Activated CD8-positive, alpha-beta T cell treated with anti-CD3 and anti-CD28 coated beads for 36 hours (primary cell): ENCODE results near the gene VWA3B. TPM values are rescaled to one million over a fixed set of nuclear protein-coding genes. Genes with fewer than 3 reads are reported as not detected.
"Not testable (repeated sequence)": the region's sequence is repeated elsewhere in the genome, so short reads cannot be mapped to it uniquely, and the experiment has no call there.

Experiments used
- ATAC-seq: fragments of 200-7000 bp; cut with Tn5 transposase; one replicate; pipeline ENCODE4 v1.10.0; 2021; ENCODE audit warnings: mild to moderate bottlenecking, moderate library complexity
- CTCF ChIA-PET: fragments of 350-600 bp; sonication (Branson Sonifier 250); formaldehyde crosslinking; loops from one replicate; lab custom pipeline; 2021; ENCODE audit warnings: antibody characterized with exemption; lab: Charles Lee
- POLR2A ChIA-PET: fragments of 350-600 bp; sonication (Branson Sonifier 250); formaldehyde crosslinking; loops from one replicate; lab custom pipeline; 2021; ENCODE audit warnings: antibody characterized with exemption; lab: Charles Lee
- DNase-seq: peaks from one replicate; pipeline ENCODE4 v3.0.0-alpha.2; 2020
- H3K27ac Mint-ChIP-seq: one replicate; pipeline ENCODE4 v1.8.0; 2021; ENCODE audit warnings: mild to moderate bottlenecking, mixed read lengths
- H3K27me3 Mint-ChIP-seq: one replicate; pipeline ENCODE4 v1.8.0; 2021; ENCODE audit warnings: mixed read lengths
- H3K36me3 Mint-ChIP-seq: one replicate; pipeline ENCODE4 v1.8.0; 2021; ENCODE audit warnings: low read depth, mixed read lengths
- H3K4me1 Mint-ChIP-seq: one replicate; pipeline ENCODE4 v1.8.0; 2021; ENCODE audit warnings: low read depth, mixed read lengths
- H3K4me3 Mint-ChIP-seq: one replicate; pipeline ENCODE4 v1.8.0; 2021; ENCODE audit warnings: mild to moderate bottlenecking, moderate library complexity, mixed read lengths
- H3K9me3 Mint-ChIP-seq: one replicate; pipeline ENCODE4 v1.8.0; 2021; ENCODE audit warnings: mixed read lengths
- CTCF ChIP-seq: fragments of 200-600 bp; IDR thresholded peaks from one replicate; pipeline ENCODE4 v1.8.0; 2022; ENCODE audit warnings: antibody characterized with exemption, mild to moderate bottlenecking
- intact Hi-C: fragments of 100-400 bp; cut with micrococcal nuclease; formaldehyde crosslinking; loops from one replicate; pipeline ENCODE4 v1.10.0; 2022
- total RNA-seq, 2 experiments: library from RNA; stranded (reverse); gene quantifications; one replicate each; pipeline ENCODE4 v1.2.3, GENCODE V29; 2021

The VWA3B gene
- total RNA-seq, 2 experiments from 2014 or later = not detected

GRCh38 chr2:98039085-98039756 is 47.7 kb upstream of the VWA3B start:
- Mint-ChIP-seq H3K4me3 (no peak overlapping the region), H3K9me3 (peaks cover 16% of the 10 kb centered on the region), H3K36me3 (no peaks in the 10 kb centered on the region), H3K4me1 (no peaks in the 10 kb centered on the region), H3K27ac (no peak overlapping the region), H3K27me3 (no peaks in the 10 kb centered on the region)
- DNase-seq (no peak), ATAC-seq (no peak)
- intact Hi-C loops = no loop called here
- ChIA-PET CTCF (no interaction called here), POLR2A (no interaction called here)
- TF ChIP-seq CTCF = no peak

- no peak for DNase-seq
- intact Hi-C loops = no loop called here
- ChIA-PET POLR2A (no interaction called here), CTCF (no interaction called here)
- Mint-ChIP-seq H3K4me1 (no peaks in the 10 kb centered on the region), H3K27me3 (no peaks in the 10 kb centered on the region), H3K36me3 (peaks cover 2% of the 10 kb centered on the region), H3K27ac (no peak overlapping the region), H3K4me3 (no peak overlapping the region), H3K9me3 (peaks cover 26% of the 10 kb centered on the region)
- ATAC-seq = no peak
- TF ChIP-seq CTCF = no peak
Observed at GRCh38 chr2:98040331-98040939, 46.5 kb upstream of the VWA3B start.

GRCh38 chr2:98043101-98043500 is 43.9 kb upstream of the VWA3B start:
- ChIA-PET POLR2A (no interaction called here), CTCF (no interaction called here)
- intact Hi-C loops = no loop called here
- no peak overlapping the region for H3K27ac Mint-ChIP-seq
- no peak for ATAC-seq
- DNase-seq = no peak
- H3K4me3 Mint-ChIP-seq = no peak overlapping the region
- H3K9me3 Mint-ChIP-seq = peaks cover 29% of the 10 kb centered on the region
- peaks cover 2% of the 10 kb centered on the region for H3K36me3 Mint-ChIP-seq
- H3K27me3 Mint-ChIP-seq = peaks cover 1% of the 10 kb centered on the region
- H3K4me1 Mint-ChIP-seq = no peaks in the 10 kb centered on the region
- TF ChIP-seq CTCF = no peak

- intact Hi-C loops, ATAC-seq, H3K27me3 Mint-ChIP-seq, DNase-seq, CTCF ChIA-PET, H3K4me1 Mint-ChIP-seq, H3K27ac Mint-ChIP-seq, H3K36me3 Mint-ChIP-seq, POLR2A ChIA-PET, H3K4me3 Mint-ChIP-seq: not testable (repeated sequence)
- H3K9me3 Mint-ChIP-seq = peaks cover 29% of the 10 kb centered on the region
Observed at GRCh38 chr2:98044730-98045129, 42.2 kb upstream of the VWA3B start.

GRCh38 chr2:98050070-98050469 is 36.9 kb upstream of the VWA3B start:
- intact Hi-C loops = no loop called here
- H3K4me1 Mint-ChIP-seq = no peaks in the 10 kb centered on the region
- CTCF ChIA-PET = no interaction called here
- TF ChIP-seq CTCF = no peak
- H3K27ac Mint-ChIP-seq = no peak overlapping the region
- DNase-seq (no peak), ATAC-seq (no peak)
- POLR2A ChIA-PET = no interaction called here
- no peaks in the 10 kb centered on the region for H3K36me3 Mint-ChIP-seq
- peaks cover 6% of the 10 kb centered on the region for H3K9me3 Mint-ChIP-seq
- H3K4me3 Mint-ChIP-seq = no peak overlapping the region
- peaks cover 5% of the 10 kb centered on the region for H3K27me3 Mint-ChIP-seq
